Activated CD4-positive, alpha-beta T cell treated with anti-CD3 and anti-CD28 coated beads for 4 hours (primary cell): Measurements from ENCODE around the gene IMMT.
"Not testable (repeated sequence)": the region's sequence is repeated elsewhere in the genome, so short reads cannot be mapped to it uniquely, and the experiment has no call there.

ENCODE experiments used
- DNase-seq, 2 donors: peaks; one replicate each; pipeline ENCODE4 v3.0.0-alpha.2; 2020

Gene IMMT

DNA sequence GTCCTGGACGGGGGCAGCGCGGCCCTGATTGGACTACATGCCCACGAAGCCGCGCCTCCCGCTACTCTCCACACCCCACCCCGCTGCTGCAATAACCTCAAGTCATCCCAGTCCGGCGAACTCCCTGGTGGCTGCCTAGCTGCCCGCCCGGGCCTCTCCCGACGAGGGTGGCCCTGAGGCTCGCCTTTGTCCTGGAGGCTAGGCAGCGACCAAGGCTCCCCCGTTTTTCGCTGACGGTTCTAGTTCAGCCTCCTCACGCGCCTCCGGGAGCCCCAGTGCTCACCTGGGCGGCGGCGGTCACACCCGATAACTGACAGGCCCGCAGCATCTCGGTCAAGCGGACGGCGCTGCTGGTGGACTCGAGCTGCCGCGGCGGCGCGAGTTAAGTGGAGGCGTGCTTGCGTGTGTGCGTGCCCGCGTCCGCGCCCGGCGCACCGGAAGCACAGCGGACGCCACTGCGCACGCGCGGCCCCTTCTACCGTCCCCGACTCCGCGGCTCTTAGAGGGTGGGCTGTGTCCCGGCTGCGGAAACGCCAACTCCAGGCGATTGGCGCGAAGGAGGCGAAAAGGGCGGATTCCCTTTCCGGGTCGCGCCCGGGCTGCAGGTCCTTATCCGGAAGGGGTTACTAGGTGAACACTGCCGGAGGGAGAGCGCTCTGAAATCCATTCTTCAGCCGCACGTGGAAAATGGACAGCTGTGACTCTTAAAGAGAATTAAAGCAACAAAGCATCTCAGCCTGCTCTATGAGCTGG lies at the start of gene IMMT:
Gene IMMT, minus strand, starts transcription at position 408 of the 753 bp plus-strand sequence. Its CDS starts 80 bp downstream, at position 328.
- peak; percentile 88 to 92 for DNase-seq

DNA sequence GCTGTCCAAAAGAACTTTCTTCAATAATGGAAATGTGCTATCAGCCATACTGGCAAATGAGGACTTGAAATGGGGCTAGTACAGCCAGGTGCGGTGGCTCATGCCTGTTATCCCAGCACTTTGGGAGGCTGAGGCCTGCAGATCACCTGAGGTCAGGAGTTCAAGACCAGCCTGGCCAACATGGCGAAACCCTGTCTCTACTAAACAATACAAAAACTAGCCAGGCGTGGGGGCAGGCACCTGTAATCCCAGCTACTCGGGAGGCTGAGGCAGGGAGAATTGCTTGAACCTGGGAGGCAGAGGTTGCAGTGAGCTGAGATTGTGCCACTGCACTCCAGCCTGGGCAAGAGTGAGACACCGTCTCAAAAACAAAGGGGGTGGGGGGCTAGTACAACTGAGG lies 49.5 kb upstream of the IMMT start:
- DNase-seq: not testable (repeated sequence)

DNA sequence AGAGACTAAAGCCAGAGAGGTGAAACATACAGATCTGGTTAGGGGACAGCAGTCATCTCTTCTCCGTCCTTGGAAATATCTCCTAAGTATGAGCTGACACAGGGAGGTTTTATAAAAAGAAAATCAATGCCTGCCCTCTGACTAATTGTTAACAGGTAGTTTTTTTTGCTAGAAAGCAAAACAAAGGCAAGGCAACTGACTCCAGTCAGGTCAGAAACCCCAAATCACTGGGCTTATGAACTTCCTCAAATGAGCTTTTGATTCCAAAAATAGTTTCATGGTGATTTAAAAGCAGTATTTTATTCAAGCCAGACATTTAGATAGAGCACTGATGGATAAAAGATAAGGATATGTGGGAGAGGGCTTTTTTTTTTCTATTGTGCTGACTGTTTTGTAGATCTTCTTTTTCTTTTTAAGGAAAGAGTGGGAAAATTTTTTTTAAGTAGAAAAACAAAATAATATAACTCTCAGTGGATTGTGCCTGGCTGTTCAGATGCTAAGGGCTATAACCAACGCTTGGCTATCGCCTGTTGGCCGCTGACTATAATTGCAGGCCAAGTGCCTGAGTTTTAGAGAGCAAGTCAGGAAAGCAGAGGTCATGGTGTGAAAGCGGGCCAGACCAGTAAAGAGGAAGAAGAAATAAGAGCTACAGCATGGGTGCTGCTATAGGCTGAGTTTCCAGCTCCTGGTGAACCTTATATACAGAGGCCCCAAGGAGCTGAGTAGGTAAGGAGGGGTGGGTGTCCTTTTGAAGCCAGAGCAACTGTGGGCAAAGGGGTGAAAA lies 48.9 kb upstream of the IMMT start:
- DNase-seq: no peak

DNA sequence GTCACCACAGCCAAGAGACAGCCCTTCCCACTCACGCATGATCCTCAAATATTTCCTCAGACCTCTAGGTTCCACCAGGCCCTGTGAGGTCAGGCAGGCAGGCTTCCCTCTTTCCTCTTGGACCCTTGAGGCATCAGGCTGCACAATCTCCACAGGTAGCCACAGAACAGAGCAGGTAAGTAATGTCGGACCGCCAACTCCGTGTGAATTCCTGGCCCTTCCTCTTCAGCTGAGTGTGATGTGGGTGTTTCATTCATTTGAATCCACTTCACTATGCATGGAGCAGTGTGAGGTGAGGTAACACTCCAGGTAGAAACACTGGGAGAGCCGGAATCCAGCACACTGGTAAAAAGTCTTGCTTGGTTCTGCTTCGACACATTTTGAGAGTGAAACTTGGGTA lies 48.0 kb upstream of the IMMT start:
- no peak for DNase-seq

DNA sequence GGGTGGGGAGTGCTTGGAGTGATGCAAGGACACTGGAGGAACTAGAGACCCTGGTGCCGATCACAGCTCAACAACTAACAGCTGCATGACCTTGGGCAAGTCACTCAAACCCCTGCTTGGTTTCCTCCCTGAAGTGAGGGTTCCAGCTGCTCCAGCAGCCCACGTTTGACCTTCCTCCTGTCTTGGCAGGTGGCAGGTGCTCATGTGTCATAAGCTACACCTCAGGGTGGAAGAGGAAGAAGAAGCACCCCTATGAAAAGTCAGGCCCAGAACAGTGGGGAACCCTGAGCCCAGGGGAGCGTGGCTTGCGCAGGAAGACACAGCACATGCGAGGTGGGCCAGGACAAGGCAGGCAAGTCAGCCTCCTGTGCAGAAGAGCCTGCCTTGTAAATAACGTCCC lies 46.3 kb upstream of the IMMT start:
- no peak for DNase-seq

DNA sequence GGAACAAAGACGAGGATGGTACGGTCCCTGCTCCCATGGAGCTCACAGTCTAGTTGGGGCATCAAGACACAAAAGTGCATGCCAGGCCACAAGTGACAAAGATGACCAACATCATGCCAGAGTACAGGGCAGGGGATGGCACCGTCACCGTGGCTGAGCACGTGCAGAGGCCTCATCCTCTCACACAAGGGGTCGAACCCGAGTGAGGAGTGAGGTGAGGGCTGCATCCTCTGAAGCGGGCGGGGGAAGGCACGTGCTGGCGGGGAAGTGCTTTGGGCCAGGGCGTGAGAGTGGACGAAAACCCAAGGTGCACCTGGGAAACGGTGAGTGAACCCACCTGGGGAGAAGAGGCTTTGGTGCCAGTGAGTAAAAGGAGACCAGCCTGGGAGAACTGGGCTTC lies 45.0 kb upstream of the IMMT start:
- DNase-seq: no peak

DNA sequence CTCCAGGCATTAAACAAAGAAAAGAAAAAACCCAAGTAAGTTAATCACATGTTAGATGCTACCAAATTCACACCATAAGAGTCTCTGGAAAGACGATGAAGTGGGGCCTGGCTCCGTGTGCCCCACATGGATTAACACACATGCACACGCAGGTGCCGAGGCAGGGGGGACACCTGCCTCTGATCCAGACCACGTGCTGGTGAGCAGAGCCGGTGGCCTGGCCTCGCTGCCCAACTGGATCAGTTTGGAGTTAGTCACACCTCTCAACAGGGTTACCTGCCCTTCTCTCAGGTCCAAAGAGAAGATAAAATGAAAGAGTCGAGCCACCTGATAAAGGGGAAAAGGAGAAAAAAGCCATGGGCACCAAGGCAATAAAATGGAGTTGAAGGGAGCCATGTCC lies 44.5 kb upstream of the IMMT start:
- no peak for DNase-seq

DNA sequence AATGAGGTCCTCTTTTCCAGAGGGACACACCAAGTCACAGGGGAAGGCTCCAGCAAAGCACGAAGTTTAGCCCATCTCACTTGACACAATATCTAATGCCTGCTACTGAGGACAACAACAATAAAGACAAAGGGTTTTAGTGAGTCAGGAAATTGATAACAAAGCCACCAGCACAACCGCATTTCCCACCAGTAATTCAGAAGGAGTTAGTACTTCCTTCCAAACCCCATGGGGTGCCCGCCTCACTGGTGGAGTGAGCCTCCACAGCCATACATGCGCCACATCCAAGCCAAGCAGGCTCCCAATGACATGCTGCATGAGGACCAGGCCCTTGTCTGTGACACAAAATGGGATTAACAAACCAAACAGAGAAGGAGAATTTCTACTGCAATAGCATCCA lies 44.1 kb upstream of the IMMT start:
- DNase-seq: no peak

DNA sequence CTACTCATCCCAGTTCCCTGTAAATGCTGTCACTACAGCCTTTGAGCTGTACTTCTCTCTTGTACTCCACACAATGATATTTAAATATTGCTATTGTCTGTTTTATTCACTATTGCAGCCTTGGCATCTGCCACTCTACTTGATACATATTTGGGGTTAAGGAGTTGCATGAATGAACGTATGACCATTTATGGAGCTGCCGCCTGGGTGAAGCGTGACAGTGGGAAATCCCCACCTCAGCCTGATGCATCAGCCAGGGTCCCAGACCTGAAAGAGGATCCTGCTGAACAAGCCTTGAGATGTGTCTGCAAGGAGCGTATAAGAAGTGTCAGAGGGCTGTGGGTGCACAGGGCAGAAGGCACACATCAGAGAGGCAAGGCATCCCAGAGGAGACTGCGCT lies 43.1 kb upstream of the IMMT start:
- peak; percentile 29 to 39 for DNase-seq

DNA sequence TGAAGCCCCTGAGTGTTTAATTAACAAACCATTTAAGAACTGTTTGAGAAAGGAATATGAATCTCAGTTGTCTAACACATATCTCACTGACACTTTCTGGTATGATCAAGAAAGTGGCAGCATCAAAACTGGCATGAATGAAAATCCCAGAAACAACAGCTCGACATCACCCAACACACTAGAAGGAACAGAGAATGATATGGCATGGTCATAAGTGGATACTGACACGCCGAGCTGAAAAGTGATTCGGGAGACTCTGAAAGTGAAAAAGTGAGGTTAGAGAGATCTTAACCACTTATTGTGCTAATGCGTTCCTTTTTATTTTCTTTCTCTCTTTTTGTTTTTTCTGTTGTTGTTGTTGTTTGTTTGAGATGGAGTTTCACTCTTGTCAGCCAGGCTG lies 41.9 kb upstream of the IMMT start:
- DNase-seq: no peak

DNA sequence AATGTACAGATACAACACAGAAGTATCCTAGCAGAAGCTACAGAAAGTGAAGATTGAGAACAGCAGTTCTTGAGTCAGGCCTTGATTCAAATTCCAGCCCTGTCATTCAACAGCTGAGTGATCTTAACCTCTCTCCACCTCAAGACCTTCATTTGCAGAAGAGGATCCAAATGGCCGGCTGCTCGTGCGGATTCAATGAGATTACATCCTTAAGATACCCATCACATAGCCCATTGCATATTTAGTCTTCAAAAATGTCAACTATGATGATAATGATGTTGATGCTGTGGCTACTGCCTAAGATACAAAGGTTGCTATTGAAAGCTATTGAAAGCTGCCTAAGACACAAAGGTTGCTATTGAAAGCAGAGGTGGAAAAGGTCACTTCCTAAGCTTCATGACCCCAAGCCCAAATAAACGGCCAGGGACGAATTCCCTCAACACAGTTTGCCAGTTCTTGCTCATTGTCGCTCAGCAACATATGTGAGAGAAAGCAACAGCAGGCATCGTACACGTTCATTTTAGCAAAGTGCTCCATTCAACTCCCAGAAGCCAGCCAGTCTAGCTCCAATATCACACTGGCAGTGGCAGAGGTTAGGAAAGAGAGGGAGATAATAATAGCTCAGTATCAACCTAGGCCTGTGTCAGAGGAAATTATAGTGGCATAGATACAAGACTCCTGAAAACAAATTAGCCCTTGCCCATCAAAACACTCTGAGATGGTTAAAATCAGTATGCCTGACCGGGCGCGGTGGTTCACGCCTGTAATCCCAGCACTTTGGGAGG lies 40.1 kb upstream of the IMMT start:
- DNase-seq: no peak

DNA sequence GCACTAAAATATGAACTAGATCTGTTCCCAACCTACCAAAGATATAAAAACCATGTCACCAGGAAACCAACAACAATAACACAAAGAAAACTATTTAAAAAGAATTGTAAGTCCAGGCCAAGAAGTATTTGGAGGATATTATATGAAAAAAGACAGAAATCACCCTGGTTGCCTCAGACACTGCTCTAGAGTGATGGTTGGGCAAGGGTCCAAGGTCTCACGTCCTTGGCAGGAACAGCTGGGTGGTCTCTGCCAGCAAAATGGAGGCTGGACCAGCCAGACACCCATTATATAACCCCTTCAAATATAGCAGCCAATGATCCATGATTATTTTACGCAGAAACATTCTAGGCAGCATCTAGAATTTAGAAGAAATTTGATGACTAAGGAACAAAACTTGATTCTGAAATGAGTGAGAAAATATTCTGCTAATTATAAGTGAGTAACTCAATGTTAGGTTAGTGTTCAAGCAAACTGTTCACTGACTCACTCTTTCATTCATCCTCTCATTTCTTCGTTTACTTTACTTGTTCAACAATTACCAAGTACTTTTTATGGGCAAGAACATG lies 39.4 kb upstream of the IMMT start:
- DNase-seq: no peak

DNA sequence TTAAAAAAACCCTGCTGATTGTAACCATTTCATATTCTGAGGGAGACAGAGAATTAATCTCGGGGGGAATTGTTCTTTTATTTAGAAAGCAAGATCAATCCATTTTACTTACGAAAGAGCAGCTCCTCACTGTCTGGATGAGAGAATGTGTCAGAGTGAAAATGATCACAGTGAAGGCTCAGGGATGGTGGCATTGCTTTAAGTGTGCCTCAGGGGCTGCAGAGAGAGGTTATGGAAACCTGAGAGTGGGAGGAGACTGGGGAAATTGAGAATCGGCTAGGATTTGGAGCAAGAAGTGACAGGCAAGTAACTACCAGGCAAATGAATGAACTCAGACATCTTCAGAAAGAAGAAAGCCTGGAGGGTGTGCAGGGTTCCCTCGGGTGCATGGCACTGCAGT lies 38.2 kb upstream of the IMMT start:
- DNase-seq: no peak

DNA sequence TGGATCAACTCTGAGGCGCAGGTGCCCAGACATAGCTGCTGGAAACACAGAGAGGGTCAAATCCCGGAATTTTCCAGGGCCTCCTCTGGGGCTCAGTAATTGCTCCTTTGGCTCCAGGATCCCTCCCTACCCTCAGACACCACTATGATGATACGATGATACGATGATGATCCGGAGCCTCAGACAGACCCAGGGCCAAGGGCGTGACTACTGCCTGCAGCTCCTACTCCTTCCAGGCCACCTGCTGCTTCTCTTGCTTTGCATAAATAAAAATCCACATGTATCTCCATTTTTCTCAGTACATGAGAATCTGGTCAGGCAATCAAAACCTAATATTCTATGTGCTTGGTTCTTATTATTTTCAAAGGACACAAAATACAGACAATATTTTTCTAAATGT lies 37.6 kb upstream of the IMMT start:
- no peak for DNase-seq

DNA sequence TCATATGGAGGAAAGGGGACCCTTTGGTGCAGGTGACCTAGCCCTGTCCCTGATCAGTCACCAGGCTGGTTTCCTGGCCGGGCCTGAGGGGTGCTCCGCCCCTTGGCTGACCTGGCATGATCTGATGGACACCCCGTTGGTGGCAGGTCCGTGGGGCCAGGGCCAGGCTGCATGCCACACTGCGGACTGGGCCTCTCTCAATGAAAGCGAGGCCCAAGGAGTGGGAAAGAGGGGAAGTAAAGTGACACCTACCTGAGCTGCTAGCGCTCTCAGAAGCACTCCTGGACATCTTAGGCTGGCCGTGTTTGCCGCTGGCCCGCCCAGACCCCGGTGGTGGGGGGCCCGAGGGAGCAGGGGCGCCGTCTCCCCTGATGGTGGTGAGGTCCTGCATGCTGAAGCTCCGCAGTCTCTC lies 37.1 kb upstream of the IMMT start:
- no peak for DNase-seq

DNA sequence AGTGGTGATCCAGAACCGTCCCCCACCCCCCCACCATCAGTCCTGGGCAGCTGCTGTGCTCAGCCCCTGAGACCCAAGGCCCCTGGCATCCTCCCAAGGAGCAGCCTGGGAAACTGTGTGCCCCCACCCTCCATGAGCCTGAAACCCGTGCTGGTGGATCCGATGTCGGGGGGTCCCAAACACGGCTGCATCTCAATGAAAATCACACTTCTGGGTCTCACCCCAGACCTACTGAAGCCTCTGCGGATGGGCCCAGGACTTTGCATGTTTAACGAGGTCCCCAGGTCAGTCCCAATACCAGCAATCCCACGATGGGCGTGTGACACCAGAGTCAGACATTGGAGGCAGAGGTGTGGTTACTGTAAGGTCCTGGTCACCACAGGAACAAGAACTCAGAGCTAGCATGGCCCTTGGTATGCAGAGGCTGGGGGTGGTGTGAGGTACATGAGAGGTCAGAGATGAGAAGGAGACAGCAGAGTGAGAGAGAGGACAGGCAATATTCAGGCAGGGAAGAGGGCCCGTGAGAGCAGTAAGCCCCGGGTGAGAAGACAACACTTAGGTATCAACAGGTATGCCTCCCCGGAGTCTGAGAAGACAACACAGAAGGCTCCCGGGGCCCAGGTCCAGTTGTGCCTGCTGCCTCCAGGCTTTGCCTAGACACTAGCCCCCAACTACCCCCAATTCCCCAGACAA lies 36.6 kb upstream of the IMMT start:
- DNase-seq: no peak

DNA sequence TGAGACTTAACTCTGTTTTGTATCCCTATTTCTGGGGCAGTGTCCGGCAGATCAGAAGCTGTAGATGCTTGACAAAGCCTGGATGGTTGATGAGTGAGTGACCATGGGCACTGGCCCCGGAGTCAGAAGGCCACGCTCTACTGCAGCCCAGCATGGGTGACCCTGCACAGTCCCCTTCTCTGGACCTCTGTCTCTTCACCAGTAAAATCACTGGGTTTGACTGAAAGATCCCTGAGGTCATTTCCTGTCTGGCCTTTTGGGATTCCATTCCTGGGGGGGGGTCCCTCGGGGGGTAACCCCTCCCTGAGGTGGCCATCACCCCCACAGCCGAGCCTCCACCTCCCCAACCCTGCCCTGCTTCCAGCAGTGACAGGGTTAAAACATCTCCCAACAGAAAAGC lies 35.7 kb upstream of the IMMT start:
- no peak for DNase-seq

DNA sequence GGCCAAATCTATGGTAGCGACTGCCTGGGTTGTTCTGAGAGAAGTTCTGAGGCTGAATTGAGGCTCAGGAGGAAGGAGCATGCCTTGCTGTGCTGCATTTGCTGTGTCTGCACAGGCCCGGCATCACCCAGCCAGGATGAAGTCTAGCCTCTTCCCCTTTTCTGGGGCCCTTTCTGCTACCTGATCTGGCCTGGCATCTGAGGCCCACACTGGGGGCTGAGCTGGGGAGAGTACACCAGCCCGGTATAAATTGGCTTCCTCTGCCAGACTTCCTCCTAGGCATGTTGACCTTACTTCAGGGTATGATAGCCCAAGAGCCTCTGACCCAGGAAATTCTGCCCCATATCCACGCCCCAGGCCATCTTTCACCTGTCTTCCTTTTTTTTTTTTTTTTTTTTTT lies 34.0 kb upstream of the IMMT start:
- no peak for DNase-seq

DNA sequence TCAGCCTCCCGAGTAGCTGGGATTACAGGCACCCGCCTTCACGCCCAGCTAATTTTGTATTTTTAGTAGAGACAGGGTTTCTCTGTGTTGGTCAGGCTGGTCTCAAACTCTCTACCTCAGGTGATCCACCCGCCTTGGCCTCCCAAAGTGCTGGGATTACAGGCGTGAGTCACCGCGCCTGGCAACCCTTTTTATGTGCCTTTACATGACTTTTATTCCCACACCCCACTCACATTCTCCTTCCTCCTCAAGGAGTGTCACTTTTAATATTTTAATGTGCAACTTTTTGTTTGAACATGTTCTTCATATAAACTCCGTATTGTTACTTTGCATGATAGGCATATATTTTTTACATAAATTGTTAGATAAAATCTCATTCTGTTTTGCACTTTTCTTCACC lies 33.3 kb upstream of the IMMT start:
- not testable (repeated sequence) for DNase-seq

DNA sequence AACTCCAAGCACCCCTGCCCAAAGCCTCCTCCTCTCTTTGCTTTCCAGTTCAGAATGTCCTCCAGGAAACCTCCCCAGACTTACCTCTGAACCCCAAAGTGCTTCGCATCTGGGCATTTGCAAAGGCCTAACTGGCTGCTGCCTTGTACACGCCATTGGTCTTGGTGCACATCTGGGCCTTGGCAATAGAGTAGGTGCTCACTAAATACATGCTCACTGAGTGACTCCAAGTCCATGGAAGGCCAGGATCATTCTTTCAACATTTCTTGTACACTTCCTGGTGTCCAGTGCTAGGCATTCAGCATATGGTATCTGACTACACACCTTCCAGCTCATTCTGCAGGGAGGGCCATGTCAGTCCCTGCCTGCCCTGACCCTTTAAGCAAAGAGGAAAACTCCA lies 32.4 kb upstream of the IMMT start:
- DNase-seq: no peak

DNA sequence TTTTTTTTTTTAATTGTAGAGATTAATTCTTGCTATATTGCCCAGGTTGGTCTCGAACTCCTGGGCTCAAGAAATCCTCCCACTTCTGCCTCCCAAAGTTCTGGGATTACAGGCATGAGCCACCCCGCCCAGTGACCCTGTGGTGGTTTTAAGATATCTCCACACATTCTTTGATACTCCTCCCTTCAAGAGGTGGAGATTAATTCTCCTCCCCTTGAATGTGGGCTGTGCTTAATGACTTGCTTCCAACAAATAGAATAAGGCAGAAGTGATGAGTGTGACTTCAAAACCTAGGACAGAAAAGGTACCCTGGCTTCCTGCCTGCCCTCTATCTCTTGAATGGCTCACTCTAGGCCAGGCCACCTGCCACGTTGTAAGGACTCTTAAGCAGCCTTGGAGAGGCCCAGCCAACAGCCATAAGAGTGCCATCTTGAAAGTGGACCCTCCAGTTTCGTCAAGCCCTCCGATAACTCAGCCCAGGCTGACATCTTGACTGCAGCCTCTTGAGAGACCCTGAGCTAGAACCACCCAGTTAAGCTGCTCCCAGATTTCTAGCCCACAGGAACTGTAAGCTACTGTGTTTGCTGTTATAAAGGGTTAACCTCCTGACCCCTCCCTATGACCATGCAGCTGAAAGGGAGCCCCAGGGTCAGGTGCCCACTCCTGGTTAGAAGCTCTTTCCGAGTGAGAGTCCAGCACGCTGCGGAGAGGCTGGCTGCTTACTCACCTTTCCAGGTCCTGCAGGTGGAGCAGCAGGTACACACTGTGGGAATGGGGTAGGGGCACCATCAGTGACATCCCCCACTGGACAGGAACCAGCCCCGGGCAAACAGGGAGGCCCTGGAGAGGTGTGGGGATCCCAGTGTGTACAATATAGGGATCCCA lies 31.6 kb upstream of the IMMT start:
- no peak for DNase-seq

DNA sequence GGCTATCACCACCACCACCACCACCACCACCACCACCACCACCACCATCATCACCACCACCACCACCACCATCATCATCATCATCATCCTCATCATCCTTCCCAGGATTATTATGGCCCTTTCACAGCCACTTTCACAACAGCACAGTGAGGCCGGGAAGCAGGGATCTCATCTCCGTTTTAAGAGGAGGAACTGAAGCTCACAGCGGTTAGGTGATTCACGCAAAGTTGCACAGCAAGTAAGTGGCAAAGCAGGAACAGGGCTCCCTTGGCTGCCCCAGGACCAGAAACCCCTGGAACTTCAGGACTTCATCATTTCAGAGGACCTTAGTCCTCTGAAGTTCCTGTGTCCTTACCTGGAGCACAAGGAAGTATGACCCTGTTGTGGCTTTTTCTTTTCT lies 30.8 kb upstream of the IMMT start:
- DNase-seq: no peak
